ENCODE data around the gene LTO1. TPM values are rescaled to one million over a fixed set of nuclear protein-coding genes. Genes with fewer than 3 reads are reported as not detected.
"Not testable (repeated sequence)": the region's sequence is repeated elsewhere in the genome, so short reads cannot be mapped to it uniquely, and the experiment has no call there.

LTO1 gene
- total RNA-seq, 1 experiment from 2014 or later: 40.1 TPM

DNA sequence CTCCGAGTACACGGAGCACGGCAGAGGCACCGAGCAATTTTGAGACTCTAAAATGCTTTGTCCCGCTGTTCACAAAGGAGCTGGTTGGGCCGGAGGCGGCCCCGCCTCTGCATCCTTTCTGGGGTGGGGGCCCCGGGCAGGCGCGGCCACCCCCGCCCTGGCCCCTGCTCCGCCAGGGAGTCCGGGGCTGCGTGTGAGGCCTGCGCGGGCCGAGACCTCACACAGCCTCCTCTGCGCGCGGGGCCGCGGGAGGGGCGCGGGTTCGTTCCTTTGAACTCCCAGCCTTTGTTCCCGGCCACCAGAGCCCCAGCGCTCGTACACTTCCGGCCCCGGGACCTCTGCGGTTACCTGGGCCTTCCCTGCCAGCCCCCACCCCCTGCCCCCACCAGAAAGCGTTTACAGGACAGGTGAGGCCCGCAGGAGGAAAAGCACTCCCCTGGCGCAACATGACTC is 27.1 kb upstream of the LTO1 start:
- DNase-seq (ENCODE audit: low spot score): peak; percentile 64

DNA sequence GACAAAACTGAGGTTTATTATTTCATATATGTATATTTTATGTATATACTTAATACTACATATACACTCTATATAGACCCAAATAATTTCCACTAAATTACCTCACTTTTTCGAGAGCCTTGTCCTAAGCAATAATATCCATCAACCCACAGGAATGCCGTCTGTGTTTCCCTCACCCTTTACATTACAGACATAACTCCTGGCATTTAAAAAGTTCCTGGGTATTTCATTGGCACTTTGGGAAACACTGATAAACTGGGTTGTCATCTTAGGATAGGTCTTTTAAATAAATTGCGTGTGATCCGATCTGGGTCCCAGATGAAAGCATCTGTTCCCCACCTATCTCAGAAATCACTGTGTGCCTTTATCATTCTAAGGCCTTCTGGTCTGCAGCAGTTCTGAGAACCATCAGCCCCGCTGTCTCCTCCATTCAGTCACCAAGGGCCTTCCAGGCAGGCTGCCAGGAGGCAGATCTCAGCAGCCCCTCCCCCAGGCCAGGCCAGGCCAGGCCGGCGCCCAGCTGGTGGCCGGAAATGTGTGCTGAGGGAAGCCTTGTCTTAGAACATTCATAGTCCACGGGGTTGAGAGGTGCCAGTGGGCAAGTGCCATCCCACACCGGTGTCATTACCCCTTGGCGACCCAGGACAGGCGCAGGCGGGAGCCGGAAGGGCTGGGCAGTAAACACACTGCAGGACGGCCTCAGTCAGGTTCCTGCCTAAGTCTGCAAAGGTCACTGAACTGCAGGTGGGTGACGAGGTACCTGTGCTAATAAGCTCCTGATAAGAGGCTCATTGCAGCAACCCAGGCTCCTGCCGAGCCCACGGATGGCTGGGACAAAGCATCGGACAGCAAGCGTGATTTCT is 25.4 kb upstream of the LTO1 start:
- DNase-seq (ENCODE audit: low spot score): peak; percentile 91

DNA sequence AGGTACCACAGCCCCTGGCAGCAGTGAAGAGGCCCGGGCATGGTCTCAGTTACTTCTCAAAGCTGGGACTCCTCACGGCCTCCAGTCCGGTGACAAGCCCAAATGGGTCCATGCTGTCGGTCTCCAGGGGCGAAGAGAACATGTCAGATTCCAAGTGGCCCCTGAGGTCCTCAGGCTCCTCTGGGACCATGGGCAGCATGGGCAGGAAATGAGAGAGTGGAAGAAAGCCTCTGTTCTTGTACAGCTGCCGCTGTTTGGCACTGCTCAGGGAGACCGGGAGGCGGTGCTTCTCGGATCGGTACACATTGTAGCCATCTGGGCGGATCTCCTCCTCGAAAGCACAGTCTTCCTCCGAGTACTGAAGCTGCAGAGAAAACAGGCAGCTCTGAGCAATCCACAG is 24.1 kb upstream of the LTO1 start:
- no peak for DNase-seq (ENCODE audit: low spot score)

DNA sequence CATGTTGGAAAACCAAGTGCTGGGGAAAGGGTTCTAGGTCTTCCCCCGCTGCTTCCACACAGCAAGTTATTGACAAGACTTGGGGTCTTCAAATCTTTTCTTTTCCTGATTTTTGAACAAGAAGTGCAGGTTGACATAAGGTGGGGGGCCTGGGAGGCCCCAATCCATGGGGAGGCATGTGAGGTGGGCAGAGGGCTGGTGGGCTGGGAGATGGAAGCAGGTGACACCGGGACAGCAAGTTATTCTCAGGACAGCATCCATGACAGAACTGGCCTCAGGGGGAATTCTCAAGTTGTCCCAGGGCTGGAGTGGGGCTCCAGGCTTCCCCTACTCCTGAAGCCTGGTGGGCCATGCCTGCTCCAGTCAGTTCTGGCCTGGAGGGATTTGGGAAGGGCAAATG is 23.2 kb upstream of the LTO1 start:
- DNase-seq (ENCODE audit: low spot score): no peak

DNA sequence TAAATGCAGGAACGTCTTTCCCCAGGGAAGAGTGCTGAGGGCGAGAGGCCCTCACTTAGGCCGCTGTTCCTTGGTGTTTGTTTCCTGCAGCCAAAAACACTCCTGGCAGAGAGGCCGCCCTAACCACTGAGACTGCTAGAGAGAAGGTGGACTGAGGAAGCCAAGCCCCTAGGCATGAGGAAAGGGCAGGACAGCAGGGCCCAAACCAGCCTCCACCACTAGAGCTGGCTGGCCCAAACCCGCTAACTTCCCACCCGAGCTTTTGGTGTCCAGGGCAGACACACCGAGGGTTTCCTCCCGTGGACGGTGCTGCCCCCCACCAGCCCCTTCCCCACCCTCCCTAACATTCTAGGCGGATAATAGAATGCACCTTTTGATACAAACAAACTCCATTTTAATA is 22.7 kb upstream of the LTO1 start:
- no peak for DNase-seq (ENCODE audit: low spot score)

DNA sequence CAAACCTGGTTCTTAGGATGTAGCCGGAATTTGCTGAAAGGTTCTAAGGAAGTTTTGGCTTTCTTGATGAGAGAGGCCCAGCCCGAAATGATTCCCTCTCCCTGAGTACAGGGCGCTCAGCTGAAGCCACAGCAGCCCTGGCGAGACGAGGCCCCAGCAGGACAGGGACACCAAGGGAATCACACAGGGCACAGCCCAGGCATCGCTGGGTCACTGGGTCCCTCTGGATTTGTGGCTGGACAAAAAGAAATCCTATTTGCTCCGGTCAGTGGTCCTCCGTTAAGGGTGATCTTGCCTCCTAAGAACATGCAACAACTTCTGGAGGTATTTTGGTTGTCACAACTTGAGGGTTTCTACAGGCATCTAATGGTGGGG is 22.3 kb upstream of the LTO1 start:
- DNase-seq (ENCODE audit: low spot score): no peak

DNA sequence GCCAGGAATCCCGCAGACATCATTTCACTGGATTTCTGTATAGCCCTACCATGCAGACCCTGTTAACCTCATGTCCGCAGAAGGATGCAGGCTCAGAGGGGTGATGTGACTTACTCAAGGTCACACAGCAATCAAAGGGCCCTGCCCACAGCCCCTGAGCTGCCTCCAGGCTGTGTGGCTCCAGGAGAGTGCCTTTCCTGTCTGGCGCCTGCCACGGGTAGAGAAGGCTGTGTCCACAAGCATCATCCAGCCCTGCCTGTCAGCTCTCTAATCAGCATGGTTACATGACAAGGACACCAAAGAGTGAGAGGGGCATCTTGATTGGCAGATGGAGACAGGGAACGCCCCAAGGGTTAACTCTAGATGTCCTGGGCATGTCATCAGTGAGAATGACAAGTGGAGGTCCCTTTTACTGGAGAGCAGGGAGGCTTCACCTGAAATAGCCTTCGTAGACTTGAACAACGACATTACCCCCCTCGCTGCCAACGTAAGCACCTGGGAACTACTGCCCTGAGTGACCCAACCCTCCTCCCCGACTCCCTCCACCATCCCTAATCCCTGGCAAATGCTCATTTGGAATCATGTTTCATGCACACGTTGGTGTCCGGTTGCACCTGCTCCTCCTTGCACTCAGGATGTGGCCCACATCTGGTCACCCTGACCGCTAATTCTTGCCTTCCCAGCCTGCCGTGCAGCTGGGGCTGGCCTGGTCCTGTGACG is 21.8 kb upstream of the LTO1 start:
- no peak for DNase-seq (ENCODE audit: low spot score)

DNA sequence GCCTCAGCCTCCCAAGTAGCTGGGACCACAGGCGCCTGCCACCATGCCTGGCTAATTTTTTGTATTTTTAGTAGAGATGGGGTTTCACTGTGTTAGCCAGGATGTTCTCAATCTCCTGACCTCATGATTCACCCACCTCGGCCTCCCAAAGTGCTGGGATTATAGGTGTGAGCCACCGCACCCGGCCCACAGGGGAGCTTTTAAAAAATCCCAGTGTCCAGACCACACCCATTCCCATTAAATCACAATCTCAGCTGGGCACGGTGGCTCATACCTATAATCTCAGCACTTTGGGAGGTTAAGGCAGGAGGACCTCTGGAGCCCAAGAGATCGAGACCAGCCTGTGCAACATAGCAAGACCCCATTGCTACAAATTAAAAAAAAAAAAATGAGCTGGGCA is 20.8 kb upstream of the LTO1 start:
- not testable (repeated sequence) for DNase-seq (ENCODE audit: low spot score)

DNA sequence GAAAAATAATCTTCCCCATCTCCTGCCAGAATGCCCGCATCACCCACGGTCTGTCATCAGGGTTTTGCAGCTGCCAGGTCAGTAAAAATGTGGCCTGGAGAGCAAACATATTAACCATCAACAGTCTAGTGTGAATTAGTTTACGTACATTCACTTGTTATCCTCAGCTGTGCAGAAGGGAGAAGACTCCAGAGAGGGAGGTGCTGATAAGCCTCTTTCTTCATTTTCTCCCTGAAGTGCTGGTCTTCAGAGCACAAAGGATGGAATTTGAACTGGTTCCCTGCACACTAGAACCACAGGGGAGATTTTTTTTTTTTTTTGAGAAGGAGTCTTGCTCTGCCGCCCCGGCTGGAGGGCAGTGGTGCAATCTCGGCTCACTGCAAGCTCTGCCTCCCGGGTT is 20.4 kb upstream of the LTO1 start:
- no peak for DNase-seq (ENCODE audit: low spot score)

DNA sequence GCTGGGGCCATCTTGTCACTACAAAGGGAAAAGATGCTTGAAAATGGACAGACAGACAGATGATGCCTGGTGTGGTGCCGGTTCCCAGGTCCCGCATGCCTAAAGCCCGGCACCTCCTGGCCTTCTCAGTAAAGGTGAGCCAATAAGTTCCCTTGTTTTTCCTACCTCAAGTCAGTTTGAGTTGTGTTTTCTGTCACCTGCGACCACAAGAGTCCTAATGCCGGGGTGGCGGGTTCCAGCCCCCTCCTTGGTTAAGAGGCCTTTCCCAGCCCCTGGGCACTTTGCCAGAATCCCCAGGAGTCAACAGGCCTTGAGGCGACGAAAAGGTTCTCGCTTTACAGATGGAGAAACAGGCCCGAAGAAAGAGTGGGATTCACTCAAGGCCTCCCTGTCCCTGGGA is 19.6 kb upstream of the LTO1 start:
- DNase-seq (ENCODE audit: low spot score): no peak

DNA sequence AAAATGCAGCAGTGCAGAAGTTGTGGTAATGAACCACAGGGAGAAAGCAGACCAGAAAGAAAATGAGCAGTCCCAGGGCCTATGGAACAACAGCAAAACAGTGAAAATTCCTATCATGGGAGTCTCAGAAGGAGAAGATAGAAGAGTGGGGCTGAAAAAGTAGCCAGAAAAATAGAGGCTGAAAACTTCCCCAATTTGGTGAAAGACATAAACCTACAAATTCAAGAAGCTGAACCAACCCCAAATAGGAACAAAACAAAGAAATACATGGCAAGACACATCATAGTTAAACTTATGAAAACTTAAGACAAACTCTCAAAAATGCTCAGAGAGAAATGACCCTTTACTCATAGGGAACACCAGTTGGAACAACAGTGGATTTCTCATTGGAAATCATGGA is 17.3 kb upstream of the LTO1 start:
- DNase-seq (ENCODE audit: low spot score): no peak

DNA sequence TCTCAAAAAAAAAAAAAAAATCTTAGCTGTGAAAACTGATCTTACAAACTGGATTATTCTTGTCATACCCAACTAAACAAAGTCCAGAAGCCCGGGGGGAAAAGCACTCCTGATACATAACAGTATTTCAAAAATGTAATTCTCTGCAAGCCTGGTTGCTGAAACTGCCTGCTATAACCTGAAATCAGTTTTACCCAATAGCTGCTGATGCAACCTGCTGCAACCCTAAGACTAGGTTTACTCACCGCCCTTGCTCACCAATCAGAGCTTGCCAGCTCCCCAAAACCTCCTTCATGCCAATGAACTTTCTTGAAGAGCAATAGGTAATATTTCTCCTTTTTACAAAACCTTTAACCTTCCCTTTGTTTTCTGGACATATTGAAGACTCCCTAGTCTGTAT is 16.3 kb upstream of the LTO1 start:
- DNase-seq (ENCODE audit: low spot score): no peak

DNA sequence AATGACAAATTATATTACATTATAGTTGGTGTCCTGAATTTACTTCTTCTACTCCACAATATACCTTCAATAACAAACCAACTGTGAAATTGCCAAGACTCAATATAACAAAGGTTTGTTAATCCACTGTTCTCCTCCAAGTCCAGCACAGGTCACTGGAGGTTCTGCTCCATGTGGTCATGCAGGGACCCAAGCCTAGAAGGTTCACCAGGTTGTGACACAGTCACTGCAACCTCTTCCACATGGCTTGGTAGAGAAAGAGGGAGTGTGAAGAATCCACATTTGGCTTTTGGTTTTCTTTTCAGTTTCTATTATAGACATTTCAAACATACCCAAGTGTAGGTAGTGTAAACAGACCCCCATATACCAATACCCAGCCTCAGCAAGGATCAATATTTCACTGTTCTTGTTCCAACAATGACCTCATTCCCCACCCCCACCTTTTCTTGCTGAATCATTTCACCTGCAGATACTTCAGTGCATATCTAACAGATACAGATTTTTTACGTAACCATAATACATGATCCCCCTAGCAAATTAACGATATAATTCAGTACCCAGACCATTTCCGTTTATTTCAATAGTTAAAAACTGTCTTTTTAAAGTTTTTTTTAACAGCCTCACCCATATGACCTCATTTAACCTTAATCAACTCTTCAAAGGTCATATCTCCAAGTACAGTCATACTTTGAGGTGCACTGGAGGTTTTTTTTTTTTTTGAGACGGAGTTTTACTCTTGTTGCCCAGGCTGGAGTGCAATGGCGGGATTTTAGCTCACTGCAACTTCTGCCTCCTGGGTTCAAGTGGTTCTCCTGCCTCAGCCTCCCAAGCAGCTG is 14.5 kb upstream of the LTO1 start:
- no peak for DNase-seq (ENCODE audit: low spot score)

DNA sequence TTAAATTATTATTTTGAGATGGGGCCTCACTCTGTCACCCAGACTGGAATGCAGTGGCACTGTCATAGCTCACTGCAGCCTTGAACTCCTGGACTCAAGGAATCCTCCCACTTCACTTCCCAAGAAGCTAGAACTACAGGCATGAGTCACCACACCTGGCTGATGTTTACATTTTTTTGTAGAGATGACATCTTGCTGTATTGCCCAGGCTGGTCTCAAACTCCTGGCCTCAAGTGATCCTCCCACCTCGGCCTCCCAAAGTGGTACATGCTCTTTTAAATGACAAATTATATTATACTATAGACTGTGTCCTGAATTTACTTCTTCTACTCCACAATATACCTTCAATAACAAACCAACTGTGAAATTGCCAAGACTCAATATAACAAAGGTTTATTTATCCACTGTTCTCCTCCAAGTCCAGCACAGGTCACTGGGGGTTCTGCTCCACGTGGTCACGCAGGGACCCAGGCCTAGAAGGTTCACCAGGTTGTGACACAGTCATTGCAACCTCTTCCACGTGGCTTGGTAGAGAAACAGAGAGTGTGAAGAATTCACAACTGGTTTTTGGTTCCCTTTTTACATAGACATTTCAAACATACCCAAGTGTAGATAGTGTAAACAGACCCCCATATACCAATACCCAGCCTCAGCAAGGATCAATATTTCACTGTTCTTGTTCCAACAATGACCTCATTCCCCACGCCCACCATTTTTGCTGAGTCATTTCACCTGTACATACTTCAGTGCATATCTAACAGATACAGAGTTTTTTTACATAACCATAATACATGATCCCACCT is 13.0 kb upstream of the LTO1 start:
- DNase-seq (ENCODE audit: low spot score): peak; percentile 67

DNA sequence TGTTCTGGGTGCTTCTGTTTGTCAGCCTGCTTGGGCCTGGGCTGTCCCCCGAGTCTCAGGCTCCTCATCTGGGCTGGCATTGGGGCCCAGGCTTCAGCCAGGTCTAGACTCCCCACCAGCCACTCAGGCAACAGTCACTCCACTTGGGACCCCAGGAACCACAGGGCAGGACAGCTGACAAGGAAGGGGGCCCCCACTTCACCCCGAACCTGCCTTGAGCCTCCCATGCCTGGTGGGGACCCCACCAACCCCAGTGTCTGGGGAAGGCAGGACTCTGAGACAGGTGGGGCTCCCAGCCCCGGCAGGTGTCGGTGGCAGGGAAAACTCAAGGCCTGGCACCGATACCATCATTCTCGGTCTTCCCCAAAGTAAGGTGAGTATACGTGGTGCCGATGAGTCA is 11.7 kb upstream of the LTO1 start:
- no peak for DNase-seq (ENCODE audit: low spot score)

DNA sequence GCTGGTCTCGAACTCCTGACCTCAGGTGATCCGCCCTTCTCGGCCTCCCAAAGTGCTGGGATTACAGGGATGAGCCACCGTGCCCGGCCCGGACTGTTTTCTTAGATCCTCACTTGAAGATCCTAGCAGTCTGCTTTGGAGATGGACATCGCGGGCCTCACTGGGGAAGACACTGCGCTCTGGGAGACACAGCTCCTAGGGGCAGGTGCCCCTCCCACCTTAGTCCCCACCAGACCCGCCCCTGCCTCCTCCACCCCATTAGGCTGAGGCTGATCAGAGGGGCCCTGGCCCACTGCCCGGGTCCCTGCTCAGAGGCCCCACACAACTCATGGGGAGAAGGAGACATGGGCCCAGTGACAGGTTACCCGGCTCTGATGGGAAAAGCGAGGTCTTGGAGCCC is 11.3 kb upstream of the LTO1 start:
- DNase-seq (ENCODE audit: low spot score): no peak

DNA sequence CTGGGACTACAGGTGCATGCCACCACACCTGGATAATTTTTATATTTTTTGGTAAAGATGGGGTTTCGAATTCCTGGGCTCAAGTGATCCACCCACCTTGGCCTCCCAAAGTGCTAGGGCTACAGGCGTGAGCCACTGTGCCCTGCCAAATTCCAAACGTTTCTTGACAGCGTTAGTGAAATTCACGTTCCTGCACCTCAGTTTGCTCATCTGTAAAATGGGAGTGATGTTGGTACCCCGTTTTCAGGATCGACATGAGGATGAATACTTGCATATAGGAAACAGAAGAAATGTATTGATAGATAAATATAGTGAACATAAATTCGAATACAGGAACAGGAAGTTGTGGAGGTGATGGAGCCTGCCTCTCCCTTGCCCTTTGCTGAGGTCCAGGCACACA is 10.2 kb upstream of the LTO1 start:
- DNase-seq (ENCODE audit: low spot score): no peak

DNA sequence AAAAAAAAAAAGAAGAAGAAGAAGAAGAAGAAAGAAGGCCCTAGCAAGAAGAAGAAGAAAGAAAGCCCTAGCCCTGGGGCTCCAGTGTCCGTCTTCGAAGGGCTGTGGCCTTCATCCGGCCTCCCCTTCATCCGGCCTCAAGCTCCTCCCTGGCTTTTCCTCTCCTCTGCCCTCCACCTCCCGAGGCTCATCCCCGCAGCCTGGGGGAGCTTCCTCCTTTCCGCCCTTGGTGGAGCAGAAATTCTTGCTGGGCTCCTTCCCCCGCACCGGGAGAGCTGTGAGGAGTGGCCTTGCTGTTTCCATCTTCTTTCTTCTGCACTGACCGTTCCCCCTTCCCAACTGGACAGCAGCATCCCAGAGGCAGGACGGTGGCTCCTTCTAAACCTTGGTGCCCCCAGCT is 9.5 kb upstream of the LTO1 start:
- DNase-seq (ENCODE audit: low spot score): no peak

DNA sequence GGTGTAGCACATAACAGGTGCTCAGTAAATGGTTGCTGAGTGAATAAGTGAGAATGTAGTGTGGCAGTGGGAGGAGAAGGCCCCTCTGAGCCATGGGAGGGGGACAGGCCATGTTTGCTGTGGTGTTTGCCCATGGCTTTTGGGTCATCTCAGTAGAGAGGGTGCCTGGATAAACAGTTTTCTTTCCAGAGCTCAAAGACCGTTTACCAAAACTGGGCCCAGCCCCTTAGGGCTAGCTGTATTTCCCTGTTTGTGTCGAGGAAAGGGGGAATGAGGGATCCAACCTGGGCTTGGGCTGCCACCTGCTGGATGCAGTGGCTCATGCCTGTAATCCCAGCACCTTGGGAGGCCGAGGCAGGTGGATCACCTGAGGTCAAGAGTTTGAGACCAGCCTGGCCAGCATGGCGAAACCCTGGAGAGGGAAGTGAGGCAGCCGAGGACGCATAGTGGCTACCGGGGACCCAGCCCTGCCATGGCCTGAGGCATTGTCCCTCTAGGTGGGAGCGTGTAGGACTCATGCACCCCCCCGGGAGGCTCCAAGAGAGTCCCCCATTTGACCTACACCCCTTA is 8.7 kb upstream of the LTO1 start:
- DNase-seq (ENCODE audit: low spot score): peak; percentile 70

DNA sequence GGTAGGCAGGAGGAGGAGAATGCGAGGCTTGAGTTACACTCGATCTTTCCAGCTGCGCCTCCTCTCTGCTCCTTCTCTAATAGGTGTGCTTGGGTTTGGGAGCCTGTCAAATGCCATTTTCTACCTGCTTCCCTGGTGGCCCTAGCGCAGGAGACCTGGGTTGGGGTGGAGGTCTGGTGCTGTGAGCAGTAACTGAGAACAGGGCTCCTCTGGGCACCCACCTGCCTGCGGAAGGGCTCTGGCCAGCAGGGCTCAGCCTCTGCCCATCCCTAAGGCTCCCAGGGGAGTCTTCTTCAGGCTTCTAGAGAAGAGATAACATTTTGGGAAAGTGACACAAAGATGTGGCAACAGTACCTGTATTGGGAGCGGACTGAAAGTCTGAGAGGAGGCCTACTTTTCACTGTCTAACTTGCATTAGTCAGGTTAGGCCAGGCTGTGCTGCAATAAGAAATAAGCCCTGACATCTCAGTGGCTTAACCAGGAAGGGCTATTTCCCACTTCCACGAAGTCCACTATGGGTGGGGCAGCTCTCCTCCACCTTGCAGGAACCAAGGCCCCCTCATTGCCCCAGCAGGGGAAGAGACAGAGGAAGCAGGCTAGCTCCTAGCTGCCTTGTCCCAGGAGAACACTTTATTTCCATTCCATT is 7.7 kb upstream of the LTO1 start:
- DNase-seq (ENCODE audit: low spot score): no peak

DNA sequence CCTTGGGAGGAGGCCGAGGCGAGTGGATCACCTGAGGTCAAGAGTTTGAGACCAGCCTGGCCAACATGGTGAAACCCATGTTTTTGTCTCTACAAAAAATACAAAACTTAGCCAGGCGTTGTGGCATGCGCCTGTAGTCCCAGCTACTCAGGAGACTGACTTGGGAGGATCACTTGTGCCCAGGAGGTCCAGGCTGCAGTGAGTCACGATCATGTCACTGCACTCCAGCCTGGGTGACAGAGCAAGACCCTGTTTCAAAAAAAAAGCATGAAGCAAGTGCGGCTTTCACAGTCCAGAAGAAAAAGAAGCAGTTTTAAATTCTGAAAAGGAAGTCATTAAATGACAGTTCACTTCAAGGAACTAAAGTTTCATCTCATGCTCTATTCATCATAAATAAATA is 7.1 kb upstream of the LTO1 start:
- DNase-seq (ENCODE audit: low spot score): no peak
